NCI-H1694 treated with DMSO at 0.1 percent for 48 hours (cell line): ENCODE data around the gene SLC5A1.
"Not testable (repeated sequence)": the region's sequence is repeated elsewhere in the genome, so short reads cannot be mapped to it uniquely, and the experiment has no call there.

Experiments
- DNase-seq: peaks from one replicate; lab custom pipeline; 2025; lab: John Stamatoyannopoulos, UW

The SLC5A1 gene

DNA sequence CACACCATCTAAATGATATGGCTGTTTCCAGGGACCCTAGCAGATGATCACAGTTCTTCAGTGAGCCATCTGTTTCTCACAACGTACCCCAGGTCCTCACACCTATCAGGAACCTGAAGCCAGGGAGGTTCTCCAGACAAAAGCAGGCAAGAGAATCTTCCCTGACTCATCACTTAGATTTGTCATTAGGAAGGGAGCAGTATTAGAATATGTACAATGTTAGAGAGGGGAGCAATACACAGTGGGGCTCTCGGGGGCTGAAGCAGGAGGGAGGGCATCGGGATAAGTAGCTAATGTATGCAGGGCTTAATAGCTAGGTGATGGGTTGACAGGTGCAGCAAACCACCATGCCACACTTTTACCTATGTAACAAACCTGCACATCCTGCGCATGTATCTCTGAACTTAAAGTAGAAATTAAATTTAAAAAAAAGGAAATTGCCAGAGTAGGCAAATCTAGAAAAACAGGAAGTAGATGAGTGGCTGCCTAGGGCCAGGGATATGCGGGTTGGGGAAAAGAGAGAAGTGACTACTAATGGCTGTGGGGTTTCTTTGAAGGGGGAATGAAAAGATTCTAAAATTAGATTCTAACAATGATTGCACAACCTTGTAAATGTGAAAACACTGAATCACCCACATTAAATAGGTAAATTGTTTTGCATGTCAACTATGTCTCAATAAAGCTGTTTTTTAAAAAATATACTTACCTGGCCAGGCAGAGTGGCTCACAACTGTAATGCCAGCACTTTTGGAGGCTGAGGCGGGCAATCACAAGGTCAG, 101.6 kb downstream of the SLC5A1 start:
- DNase-seq: no peak

DNA sequence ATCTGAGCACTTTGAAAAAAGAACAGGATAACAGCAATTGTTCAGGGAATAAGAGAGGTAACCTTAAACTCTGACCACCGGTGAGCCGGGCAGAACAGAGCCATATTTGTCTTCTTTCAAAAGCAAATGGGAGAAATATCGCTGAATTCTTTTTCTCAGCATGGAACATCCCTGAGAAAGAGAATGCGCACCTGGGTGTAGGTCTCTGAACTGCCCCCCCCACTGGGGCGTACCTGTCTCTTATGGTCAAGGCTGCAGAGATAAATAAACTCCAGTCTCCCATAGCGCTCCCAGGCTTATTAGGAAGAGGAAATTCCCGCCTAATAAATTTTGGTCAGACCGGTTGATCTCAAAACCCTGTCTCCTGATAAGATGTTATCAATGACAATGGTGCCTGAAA, 104.1 kb downstream of the SLC5A1 start:
- not testable (repeated sequence) for DNase-seq

DNA sequence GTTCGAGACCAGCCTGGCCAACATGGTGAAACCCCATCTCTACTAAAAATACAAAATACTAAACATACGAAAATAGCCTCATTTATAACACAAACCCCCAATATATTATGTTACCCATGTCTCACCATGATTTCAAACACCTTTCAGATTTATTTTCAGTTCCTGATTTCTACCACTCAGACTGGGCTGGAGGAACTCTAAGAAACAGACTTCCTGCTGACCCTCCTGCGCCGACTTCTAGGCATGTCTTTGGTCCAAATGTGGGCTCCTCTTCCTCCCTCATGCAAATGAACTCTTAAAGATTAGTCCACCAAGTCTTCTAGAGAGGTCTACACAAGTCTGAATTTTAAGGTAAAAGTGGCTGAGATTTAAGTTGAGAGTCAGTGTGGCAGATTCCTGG, 105.3 kb downstream of the SLC5A1 start:
- DNase-seq: not testable (repeated sequence)

DNA sequence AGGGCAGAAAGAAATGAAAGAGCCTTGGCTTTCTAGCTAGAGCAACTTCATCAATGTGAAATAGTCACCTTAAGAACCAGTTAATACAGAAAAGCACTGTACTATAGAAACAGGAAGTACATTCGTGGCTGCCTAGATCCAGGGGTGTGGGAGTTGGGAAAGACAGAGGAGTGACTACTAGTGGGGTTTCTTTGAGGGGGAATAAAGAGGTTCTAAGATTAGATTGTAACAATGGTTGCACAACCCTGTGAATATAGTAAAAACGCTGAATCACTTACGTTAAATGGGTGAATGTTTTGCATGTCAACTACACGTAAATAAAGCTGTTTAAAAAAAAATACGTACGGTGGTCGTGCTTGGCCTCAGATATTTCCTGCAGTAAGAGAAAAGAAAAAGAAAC, 107.6 kb downstream of the SLC5A1 start:
- DNase-seq: not testable (repeated sequence)

DNA sequence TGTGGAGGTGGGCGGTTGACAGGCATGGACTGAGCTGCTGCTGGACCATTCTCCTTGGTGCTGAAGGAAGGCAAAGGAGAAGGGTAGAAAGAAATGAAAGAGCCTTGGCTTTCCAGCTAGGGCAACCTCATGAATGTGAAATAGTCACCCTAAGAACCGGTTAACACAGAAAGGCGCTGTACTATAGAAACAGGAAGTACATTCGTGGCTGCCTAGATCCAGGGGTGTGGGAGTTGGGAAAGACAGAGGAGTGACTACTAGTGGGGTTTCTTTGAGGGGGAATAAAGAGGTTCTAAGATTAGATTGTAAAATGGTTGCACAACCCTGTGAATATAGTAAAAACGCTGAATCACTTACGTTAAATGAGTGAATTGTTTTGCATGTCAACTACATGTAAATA, 108.6 kb downstream of the SLC5A1 start:
- not testable (repeated sequence) for DNase-seq

DNA sequence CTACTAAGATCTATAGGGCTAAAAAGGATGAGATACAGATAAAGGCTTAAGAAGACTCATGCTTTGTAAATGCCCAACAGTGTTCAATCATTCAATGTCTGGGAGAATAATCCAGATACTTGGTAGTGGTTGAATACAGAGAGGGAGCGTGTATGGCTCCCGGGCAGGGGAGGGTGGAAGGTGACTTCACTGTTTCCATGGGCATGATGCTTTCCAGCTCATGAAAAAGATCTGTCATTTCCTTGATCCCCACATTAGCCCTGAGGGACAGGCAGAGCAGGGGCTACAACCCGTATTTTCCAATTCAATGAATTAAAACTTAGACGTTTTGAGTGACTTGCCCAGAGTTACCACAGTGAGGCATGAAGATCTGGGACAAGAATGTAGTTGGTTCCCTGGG, 111.7 kb downstream of the SLC5A1 start:
- DNase-seq: not testable (repeated sequence)

DNA sequence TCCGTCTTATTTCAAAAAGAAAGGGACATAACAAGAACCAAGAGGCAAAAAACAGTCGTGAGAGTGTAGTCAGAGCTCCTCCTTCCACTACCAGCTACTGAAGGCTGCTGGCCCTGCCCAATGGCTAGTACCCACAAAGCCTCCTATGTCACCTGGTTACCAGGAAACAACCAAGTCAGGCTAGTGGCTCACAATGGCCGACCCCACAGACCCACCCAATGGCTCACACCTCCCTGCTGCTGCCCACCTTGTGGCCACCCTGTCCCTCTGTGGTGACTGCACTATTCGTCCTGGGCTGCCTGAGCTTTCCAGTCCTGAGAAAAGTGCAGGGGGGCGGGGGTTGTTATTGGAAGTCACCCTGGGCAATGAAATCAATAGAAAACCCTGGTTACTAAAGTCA, 114.6 kb downstream of the SLC5A1 start:
- DNase-seq: not testable (repeated sequence)

DNA sequence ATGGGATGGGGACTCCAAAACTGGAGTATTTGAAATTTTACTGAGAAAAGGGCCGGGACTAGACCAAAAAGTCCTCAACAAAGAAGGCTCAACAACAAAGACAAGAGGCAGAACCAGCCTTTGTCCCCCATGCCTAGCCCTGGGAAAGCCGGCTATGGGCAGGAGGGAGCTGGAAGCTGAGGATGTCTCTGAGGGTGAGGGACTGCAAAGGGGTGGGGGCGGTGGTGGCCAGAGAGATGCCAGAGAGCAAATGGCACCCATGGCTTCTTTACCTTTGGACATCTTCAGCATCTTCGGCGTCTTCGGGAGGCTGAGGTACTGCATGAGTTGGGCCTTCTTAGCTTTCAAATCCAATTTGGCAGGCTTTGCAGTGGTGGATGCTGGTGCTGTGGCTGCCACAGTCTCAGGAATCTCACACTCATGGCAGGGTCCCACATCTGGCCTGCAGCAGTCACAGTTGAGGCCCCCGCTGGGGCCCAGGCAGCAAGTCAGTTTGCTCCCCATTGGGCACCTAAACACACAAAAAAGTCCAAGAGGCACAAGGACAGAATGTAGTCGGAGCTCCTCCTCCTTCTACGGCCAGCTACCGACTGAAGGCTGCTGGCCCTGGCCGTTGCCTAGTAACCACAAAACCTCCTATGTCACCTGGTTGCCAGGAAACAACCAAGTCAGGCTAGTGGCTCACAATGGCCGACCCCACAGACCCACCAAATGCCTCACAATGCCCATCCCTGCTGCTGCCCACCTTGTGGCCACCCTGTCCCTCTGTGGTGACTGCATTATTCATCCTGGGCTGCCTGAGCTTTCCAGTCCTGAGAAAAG, 115.9 kb downstream of the SLC5A1 start, which contains the start of gene C22orf42:
C22orf42 (minus strand) TSS at position 592 of the 822 bp plus-strand sequence; CDS start at position 504, 88 bp downstream.
- no peak for DNase-seq

DNA sequence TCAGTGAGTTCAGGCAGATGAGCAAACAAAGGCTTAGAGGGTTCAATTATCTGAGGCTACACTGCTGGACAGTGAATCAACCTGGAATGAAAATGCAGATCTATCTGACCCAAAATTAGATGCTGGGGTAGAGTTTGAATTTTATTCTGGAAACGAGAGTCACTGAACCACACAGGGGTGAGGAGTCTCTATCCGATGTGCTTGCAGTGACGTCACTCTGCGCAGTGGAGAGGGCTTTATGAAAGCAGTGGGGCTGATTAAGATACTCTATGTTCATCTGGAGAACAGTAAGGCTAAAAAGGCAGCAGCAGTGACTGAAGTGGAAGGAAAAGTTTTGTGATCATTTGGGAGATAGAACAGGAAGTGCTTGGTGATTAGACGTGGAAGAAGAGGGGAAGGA, 117.3 kb downstream of the SLC5A1 start:
- not testable (repeated sequence) for DNase-seq
